Activated T-helper 1 cell treated with Interleukin-2 at 50 U/mL for 16 hours (primary cell): ENCODE results near the gene SLC13A2.

ENCODE experiments used
- DNase-seq: peaks from one replicate; pipeline ENCODE4 v3.0.0-alpha.2; 2020; ENCODE audit warnings: low read depth

SLC13A2 gene

GRCh38 chr17:28471531-28472342 is 1.7 kb upstream of the SLC13A2 start:
- no peak for DNase-seq

- no peak for DNase-seq
These were observed 460 bp upstream of the SLC13A2 start for GRCh38 chr17:28472871-28473497.

GRCh38 chr17:28474111-28474531 is 677 bp downstream of the SLC13A2 start:
- DNase-seq: no peak

GRCh38 chr17:28475151-28475900 is 1.9 kb downstream of the SLC13A2 start:
- no peak for DNase-seq

GRCh38 chr17:28476076-28476865 is 2.8 kb downstream of the SLC13A2 start:
- DNase-seq: no peak

GRCh38 chr17:28477928-28478327 is 4.5 kb downstream of the SLC13A2 start:
- DNase-seq: no peak

- DNase-seq: no peak
These were observed 5.5 kb downstream of the SLC13A2 start for GRCh38 chr17:28478712-28479615.

GRCh38 chr17:28480278-28480677 is 6.8 kb downstream of the SLC13A2 start:
- no peak for DNase-seq

- no peak for DNase-seq
These were observed 7.5 kb downstream of the SLC13A2 start for GRCh38 chr17:28480799-28481571.

GRCh38 chr17:28482551-28483199 is 9.2 kb downstream of the SLC13A2 start:
- no peak for DNase-seq

GRCh38 chr17:28484296-28484695 is 10.9 kb downstream of the SLC13A2 start:
- DNase-seq: no peak

GRCh38 chr17:28485049-28485448 is 11.6 kb downstream of the SLC13A2 start:
- no peak for DNase-seq

- no peak for DNase-seq
These were observed 14.6 kb downstream of the SLC13A2 start for GRCh38 chr17:28487881-28488532.

- no peak for DNase-seq
These were observed 15.3 kb downstream of the SLC13A2 start for GRCh38 chr17:28488533-28489276.

- DNase-seq: no peak
These were observed 17.8 kb downstream of the SLC13A2 start for GRCh38 chr17:28491286-28491685.

GRCh38 chr17:28491860-28492259 is 18.4 kb downstream of the SLC13A2 start:
- no peak for DNase-seq

- DNase-seq: no peak
These were observed 19.2 kb downstream of the SLC13A2 start for GRCh38 chr17:28492352-28493310.
